Uterus (tissue), 2 donors: ENCODE results near the gene IGFBP4.

Source experiments
- POLR2A ChIP-seq, 2 donors: fragments of 450-650 bp; IDR thresholded peaks; one replicate each; pipeline ENCODE4 v1.6.1; 2016; ENCODE audit warnings: antibody characterized with exemption in 2 of 2, mild to moderate bottlenecking in 1 of 2, moderate library complexity in 1 of 2
- TF ChIP-seq, protein P1 (sequence below), 4 experiments: fragments of 200-600 bp in 2 of 4; fragments of 450-650 bp in 2 of 4; sonication (generic) in 2 of 4; IDR thresholded peaks; one replicate each; pipeline ENCODE4 v1.5.1; 2016 to 2019; ENCODE audit warnings: antibody characterized with exemption in 4 of 4, mild to moderate bottlenecking in 2 of 4, moderate library complexity in 1 of 4

DNA sequence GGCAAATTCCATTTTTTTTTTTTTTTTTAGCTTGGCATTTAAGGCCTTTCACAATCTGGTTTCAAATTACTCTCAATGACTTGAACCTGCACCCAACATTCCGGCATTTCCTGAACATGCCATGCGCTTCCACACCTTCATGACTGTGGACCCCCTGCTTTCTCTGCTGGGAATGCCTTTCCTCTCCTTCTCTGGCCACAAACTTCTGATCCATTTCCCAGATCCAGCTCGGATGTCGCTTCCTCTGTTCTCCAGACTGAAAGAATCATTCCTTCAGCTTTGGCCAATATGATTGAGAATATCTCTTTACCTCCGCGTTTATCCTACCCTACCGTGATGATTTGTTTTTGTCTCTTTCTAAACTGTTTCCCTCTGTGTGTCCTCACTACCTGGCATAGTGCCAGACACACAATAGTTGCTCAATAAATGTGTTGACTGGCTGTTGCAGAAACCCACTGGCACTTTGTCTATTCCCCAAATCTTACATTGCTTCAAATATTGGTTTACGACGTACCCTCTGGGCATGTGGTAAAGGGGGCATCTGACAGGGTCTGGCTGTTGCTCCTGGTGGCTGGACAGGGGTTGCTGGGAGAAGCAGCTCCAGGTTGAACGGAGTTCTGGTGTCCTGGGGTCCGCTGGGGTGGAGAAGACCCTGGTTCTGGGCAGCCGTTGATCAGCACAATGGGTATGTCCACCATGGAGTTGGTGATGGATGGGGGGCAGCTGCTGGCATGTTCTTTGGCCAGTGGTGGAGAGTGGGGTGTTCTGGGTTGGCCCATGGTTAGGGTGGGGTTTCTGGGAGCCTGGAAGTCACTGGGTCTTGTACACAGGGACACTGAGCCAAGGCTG lies 43.5 kb downstream of the IGFBP4 start:
- TF ChIP-seq, protein P1, sequence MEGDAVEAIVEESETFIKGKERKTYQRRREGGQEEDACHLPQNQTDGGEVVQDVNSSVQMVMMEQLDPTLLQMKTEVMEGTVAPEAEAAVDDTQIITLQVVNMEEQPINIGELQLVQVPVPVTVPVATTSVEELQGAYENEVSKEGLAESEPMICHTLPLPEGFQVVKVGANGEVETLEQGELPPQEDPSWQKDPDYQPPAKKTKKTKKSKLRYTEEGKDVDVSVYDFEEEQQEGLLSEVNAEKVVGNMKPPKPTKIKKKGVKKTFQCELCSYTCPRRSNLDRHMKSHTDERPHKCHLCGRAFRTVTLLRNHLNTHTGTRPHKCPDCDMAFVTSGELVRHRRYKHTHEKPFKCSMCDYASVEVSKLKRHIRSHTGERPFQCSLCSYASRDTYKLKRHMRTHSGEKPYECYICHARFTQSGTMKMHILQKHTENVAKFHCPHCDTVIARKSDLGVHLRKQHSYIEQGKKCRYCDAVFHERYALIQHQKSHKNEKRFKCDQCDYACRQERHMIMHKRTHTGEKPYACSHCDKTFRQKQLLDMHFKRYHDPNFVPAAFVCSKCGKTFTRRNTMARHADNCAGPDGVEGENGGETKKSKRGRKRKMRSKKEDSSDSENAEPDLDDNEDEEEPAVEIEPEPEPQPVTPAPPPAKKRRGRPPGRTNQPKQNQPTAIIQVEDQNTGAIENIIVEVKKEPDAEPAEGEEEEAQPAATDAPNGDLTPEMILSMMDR (IDR thresholded peaks at IDR 0.05): no peak
- TF ChIP-seq POLR2A (IDR thresholded peaks at IDR 0.05): no peak
